ENCODE results near the gene ZNF778.

ZNF778 gene

DNA sequence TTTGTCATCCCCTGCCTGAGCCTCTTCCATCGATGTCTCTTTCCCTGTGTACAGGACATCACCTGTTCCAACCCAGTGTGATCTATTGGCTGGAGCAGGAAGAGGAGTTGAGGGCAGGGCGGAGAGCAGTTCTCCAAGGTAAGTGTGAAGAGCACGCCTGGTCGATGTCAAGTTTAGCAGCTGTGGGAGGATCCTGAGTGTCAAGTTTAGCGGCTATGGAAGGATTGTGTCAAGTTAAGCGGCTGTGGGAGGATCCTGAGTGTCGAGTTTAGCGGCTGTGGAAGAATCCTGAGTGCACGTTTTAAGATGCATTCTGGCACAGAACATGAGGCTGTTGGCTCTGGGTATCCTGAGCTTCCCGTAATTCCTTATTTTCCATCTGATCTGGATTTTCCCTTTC, 7.2 kb downstream of the ZNF778 start:
- Histone ChIP-seq H3K27ac (no peak overlapping the region), H3K4me3 (no peak overlapping the region), H3K9me3 (no peaks in the 10 kb centered on the region), H3K36me3 (peaks cover 69 to 87% (median 74%) of the 10 kb centered on the region in 3 donors), H3K4me1 (no peaks in the 10 kb centered on the region), H3K27me3 (no peaks in the 10 kb centered on the region)
- intact Hi-C loops (cut with DNase I; ENCODE audit: low total_unique reads) = loop anchor here (10.0 kb wide), 1 partner anchor 360 kb away; the partner anchor contains the start of gene PABPN1L
- no peak for TF ChIP-seq CTCF (IDR thresholded peaks at IDR 0.05)
- DNase-seq = no peak

GRCh38 chr16:89230255-89230654, 12.8 kb downstream of the ZNF778 start:
- Histone ChIP-seq H3K4me1 (no peaks in the 10 kb centered on the region), H3K27me3 (no peaks in the 10 kb centered on the region), H3K27ac (no peak overlapping the region), H3K36me3 (peaks cover 77 to 95% (median 90%) of the 10 kb centered on the region in 3 donors), H3K9me3 (no peaks in the 10 kb centered on the region), H3K4me3 (no peak overlapping the region)
- DNase-seq = no peak
- intact Hi-C loops (cut with DNase I; ENCODE audit: low total_unique reads) = no loop called here
- no peak for TF ChIP-seq CTCF (IDR thresholded peaks at IDR 0.05)

GRCh38 chr16:89232107-89232506, 14.6 kb downstream of the ZNF778 start:
- no peak for TF ChIP-seq CTCF (IDR thresholded peaks at IDR 0.05)
- H3K27ac ChIP-seq = no peak overlapping the region
- intact Hi-C loops (cut with DNase I; ENCODE audit: low total_unique reads) = no loop called here
- no peaks in the 10 kb centered on the region for H3K9me3 ChIP-seq
- H3K36me3 ChIP-seq = peaks cover 60 to 81% (median 76%) of the 10 kb centered on the region in 3 donors
- H3K4me3 ChIP-seq = no peak overlapping the region
- no peak for DNase-seq
- H3K4me1 ChIP-seq = no peaks in the 10 kb centered on the region
- H3K27me3 ChIP-seq = no peaks in the 10 kb centered on the region

GRCh38 chr16:89233678-89234490, 16.4 kb downstream of the ZNF778 start:
- intact Hi-C loops (cut with DNase I; ENCODE audit: low total_unique reads) = no loop called here
- DNase-seq = no peak
- no peak for TF ChIP-seq CTCF (IDR thresholded peaks at IDR 0.05)
- Histone ChIP-seq H3K9me3 (no peaks in the 10 kb centered on the region), H3K4me1 (no peaks in the 10 kb centered on the region), H3K27me3 (no peaks in the 10 kb centered on the region), H3K36me3 (peaks cover 42 to 63% (median 58%) of the 10 kb centered on the region in 3 donors), H3K27ac (no peak overlapping the region), H3K4me3 (no peak overlapping the region)

- intact Hi-C loops (cut with DNase I; ENCODE audit: low total_unique reads) = no loop called here
- TF ChIP-seq CTCF (IDR thresholded peaks at IDR 0.05) = no peak
- DNase-seq = no peak
- no peaks in the 10 kb centered on the region for H3K27me3 ChIP-seq
- peaks cover 0 to 10% (median 6%) of the 10 kb centered on the region in 4 donors for H3K4me1 ChIP-seq
- H3K36me3 ChIP-seq = peaks cover 12 to 28% (median 26%) of the 10 kb centered on the region in 3 donors
- no peak overlapping the region for H3K4me3 ChIP-seq
- no peaks in the 10 kb centered on the region for H3K9me3 ChIP-seq
- H3K27ac ChIP-seq = no peak overlapping the region
Measured at GRCh38 chr16:89237733-89238132, 20.2 kb downstream of the ZNF778 start.
